ENCODE results near the gene CNGB1.
A peak's percentile ranks its signal among the peaks of the same experiment; 100 is the strongest.
"Not testable (repeated sequence)": the region's sequence is repeated elsewhere in the genome, so short reads cannot be mapped to it uniquely, and the experiment has no call there.

The CNGB1 gene

GRCh38 chr16:57903656-57904055 is 67.3 kb downstream of the CNGB1 start:
- DNase-seq (ENCODE audit: low read depth) = no peak

DNA sequence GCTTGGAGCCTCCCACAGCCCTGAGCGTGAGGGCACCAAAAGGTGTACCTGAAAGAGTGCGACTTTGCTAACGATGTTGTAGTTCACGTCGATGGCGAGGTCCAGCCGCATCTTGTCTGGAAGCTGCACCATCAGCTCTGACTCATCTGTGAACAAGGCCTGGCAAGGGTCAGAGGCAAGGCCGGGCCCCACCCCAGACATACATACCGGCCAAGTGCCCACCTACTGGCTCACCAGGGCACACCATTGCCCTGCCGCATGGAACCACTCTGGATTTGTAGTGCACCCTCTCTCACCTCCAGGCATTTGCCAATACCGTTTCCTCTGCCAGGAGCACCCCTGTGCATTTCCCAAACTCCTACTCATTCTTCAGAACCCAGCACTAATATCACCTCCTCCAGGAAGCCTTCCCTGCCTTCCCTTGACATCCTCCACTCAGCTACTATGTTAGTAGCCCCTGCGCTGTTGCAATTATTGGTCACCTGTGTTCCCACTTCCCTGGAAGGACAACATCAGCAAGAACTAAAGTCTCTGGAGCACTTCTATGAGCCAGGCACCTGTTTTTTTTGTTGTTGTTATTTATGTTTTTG is 69.4 kb downstream of the CNGB1 start:
- no peak for DNase-seq (ENCODE audit: low read depth)

DNA sequence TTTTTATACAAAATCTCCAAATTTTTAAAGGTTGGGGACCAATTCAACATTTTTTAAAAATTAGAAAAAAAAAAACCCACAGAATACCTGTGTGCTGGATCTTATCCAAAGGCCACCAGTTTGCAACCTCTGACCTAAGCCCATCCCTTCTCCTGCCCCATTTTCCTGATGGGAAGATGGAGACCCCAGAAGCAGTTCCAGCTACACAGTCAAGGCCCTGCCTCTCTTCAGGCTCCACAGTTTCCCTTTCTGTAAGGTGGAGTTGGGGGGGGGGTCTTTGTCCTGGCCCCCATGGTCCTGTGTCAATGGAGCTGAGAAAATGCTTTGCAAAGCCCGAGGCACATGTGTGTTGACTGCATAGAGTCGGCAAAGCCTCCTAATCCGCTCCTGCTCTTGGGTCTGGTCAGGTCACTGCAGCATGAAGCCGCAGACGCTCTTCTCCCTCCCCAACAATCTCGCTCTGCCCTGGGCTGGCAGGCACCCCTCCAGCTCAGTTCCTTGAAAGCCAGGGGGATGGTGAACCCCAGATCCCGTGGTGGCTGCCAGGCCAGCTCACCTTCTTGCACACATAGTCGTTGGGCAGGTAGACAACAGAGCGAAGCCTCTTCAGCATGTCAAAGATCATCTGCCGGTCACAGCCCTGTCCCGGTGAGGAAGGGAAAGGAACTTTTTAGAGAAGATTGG is 70.0 kb downstream of the CNGB1 start:
- DNase-seq (ENCODE audit: low read depth) = no peak

- DNase-seq (ENCODE audit: low read depth) = peak; percentile 51
Measured at GRCh38 chr16:57899771-57900661, 70.9 kb downstream of the CNGB1 start.

- no peak for DNase-seq (ENCODE audit: low read depth)
Measured at GRCh38 chr16:57898961-57899360, 72.0 kb downstream of the CNGB1 start.

- DNase-seq (ENCODE audit: low read depth) = no peak
Measured at GRCh38 chr16:57897996-57898395, 72.9 kb downstream of the CNGB1 start.

- no peak for DNase-seq (ENCODE audit: low read depth)
Measured at GRCh38 chr16:57897053-57897784, 73.7 kb downstream of the CNGB1 start.

- DNase-seq (ENCODE audit: low read depth) = not testable (repeated sequence)
Measured at GRCh38 chr16:57895081-57895547, 75.8 kb downstream of the CNGB1 start.

DNA sequence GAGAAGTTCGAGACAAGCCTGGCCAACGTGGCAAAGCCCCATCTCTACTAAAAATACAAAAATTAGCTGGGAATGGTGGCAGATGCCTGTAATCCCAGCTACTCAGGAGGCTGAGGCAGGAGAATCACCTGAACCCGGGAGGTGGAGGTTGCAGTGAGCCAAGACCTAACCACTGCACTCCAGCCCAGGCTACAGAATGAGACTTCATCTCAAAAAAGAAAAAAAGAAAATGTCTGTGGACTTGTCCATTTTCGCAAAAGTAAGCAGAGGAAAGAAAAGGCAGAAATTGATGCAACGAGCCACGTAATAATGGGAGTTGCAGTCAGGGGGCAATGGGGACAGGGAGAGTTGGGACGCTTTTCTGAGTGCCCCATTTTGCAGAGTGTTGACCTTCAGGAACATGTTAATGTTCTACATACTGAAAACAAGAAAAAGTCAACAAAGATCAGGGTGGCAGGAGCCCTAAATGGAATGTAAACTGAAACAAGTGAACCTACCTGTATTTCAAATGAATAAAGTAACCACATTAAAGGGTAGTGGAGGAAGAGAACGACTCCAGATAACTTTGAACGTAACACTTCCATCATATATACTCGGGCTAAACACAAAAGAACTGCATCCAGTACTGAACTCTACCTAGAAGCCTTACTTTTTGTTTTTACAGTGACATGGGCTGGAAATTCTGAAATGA is 76.4 kb downstream of the CNGB1 start:
- DNase-seq (ENCODE audit: low read depth) = no peak

GRCh38 chr16:57893559-57894389 is 77.2 kb downstream of the CNGB1 start:
- DNase-seq (ENCODE audit: low read depth) = no peak

DNA sequence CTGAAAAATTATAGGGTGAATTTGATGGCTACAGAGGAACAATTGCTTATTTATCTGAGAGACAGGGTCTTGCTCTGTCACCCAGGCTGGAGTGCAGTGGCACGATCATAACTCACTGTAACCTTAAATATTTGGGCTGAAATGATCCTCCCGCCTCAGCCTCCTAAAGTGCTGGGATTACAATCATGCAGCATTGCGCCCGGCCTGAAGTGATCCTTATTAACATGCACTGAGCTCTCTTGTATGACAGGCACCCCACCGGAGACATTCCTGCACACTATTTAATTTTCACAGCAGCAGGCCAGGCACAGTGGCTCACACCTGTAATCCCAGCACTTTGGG is 77.7 kb downstream of the CNGB1 start:
- DNase-seq (ENCODE audit: low read depth) = no peak

GRCh38 chr16:57892447-57893096 is 78.4 kb downstream of the CNGB1 start:
- no peak for DNase-seq (ENCODE audit: low read depth)

GRCh38 chr16:57892041-57892440 is 78.9 kb downstream of the CNGB1 start:
- DNase-seq (ENCODE audit: low read depth) = no peak

DNA sequence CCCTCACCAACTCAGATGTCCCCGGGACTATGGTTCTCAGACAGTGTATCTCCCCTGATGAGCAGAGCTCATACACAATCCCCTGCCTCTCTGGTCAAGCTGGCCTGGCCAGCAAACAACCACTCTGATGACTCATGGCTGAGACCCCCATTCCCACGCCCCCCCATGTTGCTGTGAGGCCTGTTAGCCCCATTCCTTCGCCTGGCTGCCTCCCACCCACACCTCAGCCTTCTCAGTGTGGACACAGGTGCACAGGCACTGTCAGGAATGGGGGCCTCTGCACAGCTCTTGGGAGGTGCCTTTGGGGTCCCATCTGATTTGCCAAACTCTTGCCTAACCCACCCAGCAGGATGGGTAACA is 80.2 kb downstream of the CNGB1 start:
- no peak for DNase-seq (ENCODE audit: low read depth)

- DNase-seq (ENCODE audit: low read depth) = no peak
Measured at GRCh38 chr16:57889960-57890751, 80.8 kb downstream of the CNGB1 start.

- no peak for DNase-seq (ENCODE audit: low read depth)
Measured at GRCh38 chr16:57889522-57889921, 81.4 kb downstream of the CNGB1 start.

GRCh38 chr16:57889111-57889510 is 81.8 kb downstream of the CNGB1 start:
- DNase-seq (ENCODE audit: low read depth) = no peak

DNA sequence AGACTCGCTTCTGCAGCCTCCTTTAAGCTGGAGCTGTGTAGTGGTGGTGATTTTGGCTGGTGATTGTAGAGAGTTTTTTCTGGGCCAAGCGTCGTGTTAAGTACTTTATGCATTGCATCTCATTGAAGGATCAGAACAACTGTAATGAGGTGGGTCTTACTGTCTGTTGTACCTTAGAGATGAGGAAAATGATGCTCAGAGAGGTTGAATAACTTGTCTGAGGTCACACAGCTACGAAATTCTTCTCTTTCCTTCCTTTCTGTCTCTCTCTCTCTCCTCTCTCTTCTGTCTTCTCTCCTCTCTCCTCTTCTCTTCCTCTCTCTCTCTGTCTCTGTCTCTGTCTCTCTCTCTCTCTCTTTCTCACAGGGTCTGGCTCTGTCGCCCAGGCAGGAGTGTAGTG is 82.8 kb downstream of the CNGB1 start:
- DNase-seq (ENCODE audit: low read depth) = no peak

DNA sequence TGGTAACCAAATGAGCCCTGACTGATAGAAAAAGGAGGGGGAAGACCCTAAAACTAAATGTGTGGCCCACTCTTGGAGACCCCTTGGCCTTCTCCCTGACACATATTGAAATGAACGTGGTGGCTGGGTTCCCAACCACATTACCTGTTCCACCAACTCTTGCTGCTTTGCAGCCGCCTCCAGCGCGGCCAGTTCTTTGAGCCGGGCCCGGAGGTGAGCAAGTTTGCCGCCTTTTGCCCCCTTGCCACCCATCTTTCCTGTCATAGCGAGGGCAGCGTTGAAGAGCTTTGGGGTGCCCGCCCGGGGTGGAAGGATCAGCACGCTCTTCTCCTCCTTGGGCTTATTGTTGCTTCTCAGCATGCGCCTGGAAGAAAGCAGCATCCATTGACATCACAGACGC is 83.2 kb downstream of the CNGB1 start:
- no peak for DNase-seq (ENCODE audit: low read depth)

DNA sequence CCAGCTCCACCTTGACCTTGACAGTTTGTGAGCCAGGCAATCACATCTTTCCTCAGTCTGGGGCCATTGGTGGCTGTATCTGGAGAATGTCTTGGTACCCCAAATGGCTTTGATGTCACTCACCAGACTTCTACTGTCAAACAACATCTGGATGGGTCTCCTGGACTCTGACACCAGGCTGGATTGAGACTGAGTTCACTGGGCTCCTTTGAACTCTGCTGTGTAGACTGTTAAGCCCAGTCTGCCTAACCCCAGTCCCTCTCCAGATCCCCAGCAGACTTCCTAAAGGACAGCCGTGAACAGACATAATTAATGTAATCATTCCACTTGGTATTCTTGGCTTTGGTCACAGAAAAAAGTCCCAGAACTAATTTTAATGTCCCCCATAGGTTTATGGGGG is 84.5 kb downstream of the CNGB1 start:
- DNase-seq (ENCODE audit: low read depth) = no peak
